K562 (cell line): ENCODE data around the gene OPN1LW.

Source experiments
- EP300 ChIP-seq: IDR thresholded peaks from 2 replicates; pipeline ENCODE4 v1.6.1; 2012; ENCODE audit warnings: low read length, improper control_type of control experiment
- MAFG ChIP-seq: fragments of 450-650 bp; conservative IDR thresholded peaks from 2 replicates; pipeline ENCODE4 v1.6.1; 2016; ENCODE audit warnings: missing genetic modification characterization, missing compliant biosample characterization
- TF ChIP-seq, protein P1 (sequence below), 3 experiments: IDR thresholded peaks in 2 of 3; conservative IDR thresholded peaks in 1 of 3; 2 replicates each; pipeline ENCODE4 v1.5.1; 2011 to 2012; ENCODE audit warnings: low read length in 3 of 3, mild to moderate bottlenecking in 3 of 3, control low read depth in 2 of 3, improper control_type of control experiment in 1 of 3, inconsistent platforms in 1 of 3, low read depth in 1 of 3, mixed read lengths in 1 of 3, moderate library complexity in 1 of 3; ENCODE audit not compliant: insufficient read depth in 2 of 3

GRCh38 chrX:154117566-154117965, 26.5 kb upstream of the OPN1LW start:
- no peak for TF ChIP-seq MAFG
- no peak for TF ChIP-seq EP300
- TF ChIP-seq, protein P1, sequence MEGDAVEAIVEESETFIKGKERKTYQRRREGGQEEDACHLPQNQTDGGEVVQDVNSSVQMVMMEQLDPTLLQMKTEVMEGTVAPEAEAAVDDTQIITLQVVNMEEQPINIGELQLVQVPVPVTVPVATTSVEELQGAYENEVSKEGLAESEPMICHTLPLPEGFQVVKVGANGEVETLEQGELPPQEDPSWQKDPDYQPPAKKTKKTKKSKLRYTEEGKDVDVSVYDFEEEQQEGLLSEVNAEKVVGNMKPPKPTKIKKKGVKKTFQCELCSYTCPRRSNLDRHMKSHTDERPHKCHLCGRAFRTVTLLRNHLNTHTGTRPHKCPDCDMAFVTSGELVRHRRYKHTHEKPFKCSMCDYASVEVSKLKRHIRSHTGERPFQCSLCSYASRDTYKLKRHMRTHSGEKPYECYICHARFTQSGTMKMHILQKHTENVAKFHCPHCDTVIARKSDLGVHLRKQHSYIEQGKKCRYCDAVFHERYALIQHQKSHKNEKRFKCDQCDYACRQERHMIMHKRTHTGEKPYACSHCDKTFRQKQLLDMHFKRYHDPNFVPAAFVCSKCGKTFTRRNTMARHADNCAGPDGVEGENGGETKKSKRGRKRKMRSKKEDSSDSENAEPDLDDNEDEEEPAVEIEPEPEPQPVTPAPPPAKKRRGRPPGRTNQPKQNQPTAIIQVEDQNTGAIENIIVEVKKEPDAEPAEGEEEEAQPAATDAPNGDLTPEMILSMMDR (IDR thresholded peaks at IDR 0.05 in 2 of 3, conservative IDR thresholded peaks at IDR 0.05 in 1 of 3; ENCODE audit: insufficient read depth in 2 of 3, low read depth in 1 of 3, low read length in 3 of 3), result no peak
